ENCODE results near the gene E2F7.

The E2F7 gene

DNA sequence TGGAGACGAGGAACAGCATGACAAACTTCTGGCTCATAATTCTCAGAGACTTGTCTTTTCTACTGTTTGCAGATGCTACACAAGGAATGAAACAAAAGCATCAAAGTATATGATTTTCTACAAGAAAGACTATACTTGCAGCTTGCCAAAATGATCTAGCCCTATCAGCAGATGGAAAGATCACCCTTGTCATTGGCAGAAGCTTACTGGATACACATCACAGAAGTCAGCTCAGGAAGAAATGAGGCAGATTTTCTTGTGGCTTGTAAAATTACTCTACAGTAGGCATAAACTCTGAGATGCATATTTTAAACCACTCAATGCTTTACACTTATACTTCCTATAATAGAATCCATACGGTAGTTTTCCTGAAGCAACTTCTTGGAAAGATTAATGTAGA is 20.6 kb downstream of the E2F7 start:
- no peak for TF ChIP-seq CTCF (IDR thresholded peaks at IDR 0.05; ENCODE audit: control insufficient read depth, extremely low read depth, insufficient read depth)
- DNase-seq (ENCODE audit: low read depth) = no peak
- no peak overlapping the region for H3K4me3 ChIP-seq (ENCODE audit: low read depth, low read length)

DNA sequence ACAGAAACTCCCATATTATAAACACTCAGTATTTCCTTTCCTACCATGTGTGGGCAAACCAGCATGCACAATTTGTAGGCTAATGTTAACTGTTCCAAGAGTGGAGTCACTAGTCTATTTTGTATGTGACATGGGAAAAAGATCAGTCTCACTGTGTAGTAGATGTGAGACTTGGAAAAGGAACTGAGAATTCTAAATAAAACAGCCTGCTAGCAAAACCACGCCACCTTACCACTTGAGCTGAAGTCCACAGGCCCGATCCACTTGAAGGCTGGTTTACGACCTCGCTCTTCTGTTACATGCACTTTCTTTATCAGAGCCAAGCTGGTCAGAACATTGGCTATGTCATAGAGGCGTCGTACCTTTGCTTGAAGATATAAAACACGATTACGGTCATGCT is 22.5 kb downstream of the E2F7 start:
- H3K4me3 ChIP-seq (ENCODE audit: low read depth, low read length) = no peak overlapping the region
- DNase-seq (ENCODE audit: low read depth) = no peak
- TF ChIP-seq CTCF (IDR thresholded peaks at IDR 0.05; ENCODE audit: control insufficient read depth, extremely low read depth, insufficient read depth) = no peak

DNA sequence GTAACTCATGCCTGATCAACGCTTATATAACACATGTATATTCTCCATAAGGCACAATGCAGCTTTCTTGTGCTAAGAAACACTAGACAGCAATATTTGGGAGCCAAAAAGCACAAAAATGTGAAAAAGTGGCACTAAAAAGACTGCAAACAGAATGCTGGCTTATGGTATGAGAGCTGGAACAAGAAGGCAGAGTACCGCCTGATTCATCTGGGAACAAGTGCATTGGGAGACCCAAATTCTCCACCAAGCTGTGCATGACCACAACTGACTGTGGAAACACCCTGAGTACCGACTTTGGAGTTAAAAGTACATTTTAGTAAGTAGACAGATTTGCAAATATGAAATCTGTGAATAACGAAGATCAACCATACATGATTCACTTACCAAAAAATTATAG is 25.1 kb downstream of the E2F7 start:
- DNase-seq (ENCODE audit: low read depth) = no peak
- no peak overlapping the region for H3K4me3 ChIP-seq (ENCODE audit: low read depth, low read length)
- no peak for TF ChIP-seq CTCF (IDR thresholded peaks at IDR 0.05; ENCODE audit: control insufficient read depth, extremely low read depth, insufficient read depth)

DNA sequence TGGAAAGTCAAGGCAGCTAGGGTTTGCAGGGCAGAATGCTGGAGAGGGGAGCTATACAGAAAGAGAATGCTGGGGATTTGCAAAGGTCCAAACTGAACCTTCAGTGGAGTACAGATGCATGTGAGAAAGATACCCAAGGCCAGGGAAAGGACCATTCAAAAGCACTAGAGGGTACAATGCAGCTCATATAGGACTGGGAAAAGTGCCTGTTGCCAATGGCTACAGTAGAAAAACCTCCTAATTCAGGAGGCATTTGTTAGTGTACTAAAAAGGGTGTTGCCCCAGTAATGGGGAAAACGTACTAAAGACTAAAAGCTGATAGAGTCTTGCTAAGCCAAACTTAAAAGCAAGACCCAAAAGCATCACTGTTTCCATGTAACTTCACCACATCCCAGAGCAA is 30.1 kb downstream of the E2F7 start:
- no peak overlapping the region for H3K4me3 ChIP-seq (ENCODE audit: low read depth, low read length)
- TF ChIP-seq CTCF (IDR thresholded peaks at IDR 0.05; ENCODE audit: control insufficient read depth, extremely low read depth, insufficient read depth) = no peak
- no peak for DNase-seq (ENCODE audit: low read depth)

- no peak for DNase-seq (ENCODE audit: low read depth)
- TF ChIP-seq CTCF (IDR thresholded peaks at IDR 0.05; ENCODE audit: control insufficient read depth, extremely low read depth, insufficient read depth) = no peak
- no peak overlapping the region for H3K4me3 ChIP-seq (ENCODE audit: low read depth, low read length)
Measured at GRCh38 chr12:77033658-77034536, 31.5 kb downstream of the E2F7 start.

GRCh38 chr12:77032406-77032805 is 33.0 kb downstream of the E2F7 start:
- H3K4me3 ChIP-seq (ENCODE audit: low read depth, low read length) = no peak overlapping the region
- no peak for DNase-seq (ENCODE audit: low read depth)
- TF ChIP-seq CTCF (IDR thresholded peaks at IDR 0.05; ENCODE audit: control insufficient read depth, extremely low read depth, insufficient read depth) = no peak

- TF ChIP-seq CTCF (IDR thresholded peaks at IDR 0.05; ENCODE audit: control insufficient read depth, extremely low read depth, insufficient read depth) = no peak
- H3K4me3 ChIP-seq (ENCODE audit: low read depth, low read length) = no peak overlapping the region
- no peak for DNase-seq (ENCODE audit: low read depth)
Measured at GRCh38 chr12:77031745-77032144, 33.6 kb downstream of the E2F7 start.

Data from LNCaP clone FGC (cell line).